ENCODE data around the gene SCAANT1.

DNA sequence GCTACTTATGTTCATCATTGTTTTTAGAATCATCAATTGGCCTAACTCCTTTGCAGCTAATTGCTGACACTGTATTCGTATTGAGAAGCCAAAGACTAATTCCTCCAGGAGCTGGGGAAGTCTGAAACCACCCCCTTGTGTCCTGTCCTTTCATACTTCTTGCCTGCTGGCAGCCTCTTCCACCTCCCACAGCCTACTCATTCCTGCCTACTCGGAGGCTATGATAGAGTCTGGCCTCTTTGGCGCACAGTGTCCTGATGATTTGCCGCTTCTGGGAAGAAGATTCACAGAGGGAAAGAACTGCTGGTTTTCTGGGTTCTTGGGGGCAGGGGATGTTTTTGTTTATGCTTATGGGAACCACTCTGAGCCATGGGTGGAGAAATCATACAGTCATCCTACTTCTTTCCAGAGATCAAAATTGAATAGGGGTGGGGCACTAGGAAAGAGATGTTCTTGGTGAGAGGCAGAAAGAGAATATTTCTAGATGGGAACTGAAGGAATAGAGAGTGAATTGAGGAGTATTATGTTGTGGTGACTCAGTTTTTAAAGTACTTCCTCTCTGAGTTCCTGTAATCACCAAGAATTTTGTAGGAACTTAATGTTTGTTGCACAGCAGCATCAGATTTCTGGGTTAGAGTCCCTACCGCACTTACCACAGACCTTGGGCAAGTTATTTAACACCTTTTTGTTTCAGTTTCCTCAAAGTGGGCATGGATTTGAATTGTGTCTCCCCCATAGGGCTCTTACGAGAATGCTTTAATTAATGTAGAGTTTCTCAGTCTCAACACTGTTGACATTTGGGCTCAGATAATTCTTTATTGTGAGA, 22.1 kb upstream of the SCAANT1 start:
- TF ChIP-seq, protein P1, sequence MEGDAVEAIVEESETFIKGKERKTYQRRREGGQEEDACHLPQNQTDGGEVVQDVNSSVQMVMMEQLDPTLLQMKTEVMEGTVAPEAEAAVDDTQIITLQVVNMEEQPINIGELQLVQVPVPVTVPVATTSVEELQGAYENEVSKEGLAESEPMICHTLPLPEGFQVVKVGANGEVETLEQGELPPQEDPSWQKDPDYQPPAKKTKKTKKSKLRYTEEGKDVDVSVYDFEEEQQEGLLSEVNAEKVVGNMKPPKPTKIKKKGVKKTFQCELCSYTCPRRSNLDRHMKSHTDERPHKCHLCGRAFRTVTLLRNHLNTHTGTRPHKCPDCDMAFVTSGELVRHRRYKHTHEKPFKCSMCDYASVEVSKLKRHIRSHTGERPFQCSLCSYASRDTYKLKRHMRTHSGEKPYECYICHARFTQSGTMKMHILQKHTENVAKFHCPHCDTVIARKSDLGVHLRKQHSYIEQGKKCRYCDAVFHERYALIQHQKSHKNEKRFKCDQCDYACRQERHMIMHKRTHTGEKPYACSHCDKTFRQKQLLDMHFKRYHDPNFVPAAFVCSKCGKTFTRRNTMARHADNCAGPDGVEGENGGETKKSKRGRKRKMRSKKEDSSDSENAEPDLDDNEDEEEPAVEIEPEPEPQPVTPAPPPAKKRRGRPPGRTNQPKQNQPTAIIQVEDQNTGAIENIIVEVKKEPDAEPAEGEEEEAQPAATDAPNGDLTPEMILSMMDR (IDR thresholded peaks at IDR 0.05), result no peak
- no peak for TF ChIP-seq POLR2A (IDR thresholded peaks at IDR 0.05)
